HG03378 (cell line): ENCODE measurements around the gene SPINK13.
"Not testable (repeated sequence)": the region's sequence is repeated elsewhere in the genome, so short reads cannot be mapped to it uniquely, and the experiment has no call there.

Experiments
- ATAC-seq: cut with Tn5 transposase; IDR thresholded peaks from one replicate; pipeline ENCODE4 v1.9.1; 2021; ENCODE audit warnings: mild to moderate bottlenecking, moderate library complexity; ENCODE audit not compliant: unreplicated experiment

SPINK13 gene

DNA sequence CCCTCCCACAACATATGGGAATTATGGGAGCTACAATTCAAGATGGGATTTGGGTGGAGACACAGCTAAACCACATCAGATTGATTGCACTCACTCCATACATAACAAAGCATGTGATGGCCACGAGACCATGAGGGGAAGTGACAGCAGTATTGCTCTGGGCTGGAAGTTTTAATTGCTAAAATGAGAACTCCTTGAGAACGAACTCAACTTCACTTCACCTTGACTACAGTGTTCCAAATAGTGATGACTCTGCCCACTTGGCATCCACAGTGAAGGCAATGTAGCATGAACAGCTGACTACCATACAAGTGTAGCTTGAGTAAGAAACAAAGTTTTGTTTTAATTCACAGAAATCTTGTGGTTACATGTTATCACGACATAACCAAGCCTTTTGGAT lies 42.9 kb downstream of the SPINK13 start:
- ATAC-seq: no peak

- ATAC-seq: no peak
Measured at GRCh38 chr5:148312153-148312552, 43.6 kb downstream of the SPINK13 start, which contains the start of gene SPINK7. TSS of gene SPINK7 (plus strand) at chr5:148312423. CDS start at chr5:148312484, 61 bp downstream.

GRCh38 chr5:148314187-148314586 lies 45.6 kb downstream of the SPINK13 start:
- no peak for ATAC-seq

GRCh38 chr5:148314731-148315130 lies 46.1 kb downstream of the SPINK13 start:
- no peak for ATAC-seq

GRCh38 chr5:148320011-148320963 lies 51.7 kb downstream of the SPINK13 start:
- not testable (repeated sequence) for ATAC-seq

DNA sequence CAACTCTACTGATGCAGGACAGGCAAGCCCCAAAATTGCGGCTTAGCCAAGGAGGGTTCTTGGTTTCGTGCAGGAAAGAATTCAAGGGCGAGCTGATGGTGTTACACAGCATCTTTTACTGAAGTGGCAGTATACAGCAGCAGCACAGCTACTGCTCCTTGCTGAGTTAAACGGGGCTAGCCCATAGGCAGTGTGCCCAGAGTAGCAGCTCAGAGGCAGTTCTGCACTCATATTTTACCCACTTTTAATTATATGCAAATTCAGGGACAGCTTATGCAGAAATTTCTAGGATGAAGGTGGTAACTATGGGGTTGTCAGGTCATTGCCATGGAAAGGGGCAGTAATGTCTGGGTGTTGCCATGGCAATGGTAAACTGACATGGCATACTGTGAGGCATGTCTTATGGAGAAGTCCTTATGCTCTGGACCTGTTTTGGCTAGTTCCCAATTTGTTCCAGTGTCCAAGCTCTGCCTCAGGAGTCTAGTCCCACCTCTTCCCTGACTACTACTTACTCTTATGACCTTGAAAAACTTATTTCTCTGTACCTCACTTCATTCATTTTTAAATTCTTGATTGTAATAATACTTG lies 64.8 kb downstream of the SPINK13 start:
- no peak for ATAC-seq

- no peak for ATAC-seq
Measured at GRCh38 chr5:148335259-148335658, 66.7 kb downstream of the SPINK13 start, which contains the start of gene SPINK9. TSS of gene SPINK9 (plus strand) at chr5:148335559. CDS start at chr5:148335614, 55 bp downstream.
